ENCODE data around the gene TMEM187. TPM values are rescaled to one million over a fixed set of nuclear protein-coding genes. Genes with fewer than 3 reads are reported as not detected.

The TMEM187 gene
- total and polyA plus RNA-seq, 2 experiments from 2014 or later: 8.7 to 12.1 TPM

DNA sequence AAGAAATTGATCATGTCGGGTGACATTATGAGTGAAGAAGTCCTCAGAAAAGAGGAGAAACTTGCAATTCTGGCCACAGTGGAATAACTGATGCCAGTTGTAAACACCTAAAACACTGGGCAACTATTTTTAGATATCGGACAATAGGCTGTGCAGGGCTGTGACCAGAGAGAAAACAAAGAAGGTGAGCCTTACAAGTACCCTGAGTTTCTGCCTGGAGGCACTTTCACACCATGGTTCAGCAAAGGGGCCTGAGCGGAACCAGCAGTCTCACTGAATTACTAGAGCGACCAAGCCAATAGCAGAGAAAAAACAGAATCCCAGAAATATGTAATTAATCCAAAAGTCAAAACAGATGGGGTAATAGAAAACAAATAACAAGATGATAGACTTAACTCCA lies 36.0 kb downstream of the TMEM187 start:
- H3K9me2 ChIP-seq (replicated peaks; ENCODE audit: insufficient read depth): no peaks in the 10 kb centered on the region
- TF ChIP-seq EZH2phosphoT487 (IDR thresholded peaks at IDR 0.05; ENCODE audit: low read depth, severe bottlenecking, unreplicated experiment) (no peak), EZH2 (IDR thresholded peaks at IDR 0.05; ENCODE audit: borderline replicate concordance) (no peak)
- H3K9me3 ChIP-seq (ENCODE audit: low read depth): no peaks in the 10 kb centered on the region
- H4K20me1 ChIP-seq (ENCODE audit: insufficient read depth, poor library complexity, severe bottlenecking): no peaks in the 10 kb centered on the region
- DNase-seq (ENCODE audit: low spot score): no peak
- 61% methylated on average over 4 of the region's 4 CpGs for WGBS (ENCODE audit: low lambda C conversion rate, missing lambda C conversion rate)
- H3K4me3 ChIP-seq: no peak overlapping the region
- H3K27me3 ChIP-seq: no peaks in the 10 kb centered on the region
- H3K27ac ChIP-seq: no peak overlapping the region
- H3K4me2 ChIP-seq: no peak overlapping the region
- no peaks in the 10 kb centered on the region for H3K4me1 ChIP-seq (ENCODE audit: insufficient read depth)
- no peaks in the 10 kb centered on the region for H3K36me3 ChIP-seq (replicated peaks; ENCODE audit: insufficient read depth, low read depth)
- H3K79me2 ChIP-seq: no peaks in the 10 kb centered on the region
- H2AFZ ChIP-seq: no peak overlapping the region

DNA sequence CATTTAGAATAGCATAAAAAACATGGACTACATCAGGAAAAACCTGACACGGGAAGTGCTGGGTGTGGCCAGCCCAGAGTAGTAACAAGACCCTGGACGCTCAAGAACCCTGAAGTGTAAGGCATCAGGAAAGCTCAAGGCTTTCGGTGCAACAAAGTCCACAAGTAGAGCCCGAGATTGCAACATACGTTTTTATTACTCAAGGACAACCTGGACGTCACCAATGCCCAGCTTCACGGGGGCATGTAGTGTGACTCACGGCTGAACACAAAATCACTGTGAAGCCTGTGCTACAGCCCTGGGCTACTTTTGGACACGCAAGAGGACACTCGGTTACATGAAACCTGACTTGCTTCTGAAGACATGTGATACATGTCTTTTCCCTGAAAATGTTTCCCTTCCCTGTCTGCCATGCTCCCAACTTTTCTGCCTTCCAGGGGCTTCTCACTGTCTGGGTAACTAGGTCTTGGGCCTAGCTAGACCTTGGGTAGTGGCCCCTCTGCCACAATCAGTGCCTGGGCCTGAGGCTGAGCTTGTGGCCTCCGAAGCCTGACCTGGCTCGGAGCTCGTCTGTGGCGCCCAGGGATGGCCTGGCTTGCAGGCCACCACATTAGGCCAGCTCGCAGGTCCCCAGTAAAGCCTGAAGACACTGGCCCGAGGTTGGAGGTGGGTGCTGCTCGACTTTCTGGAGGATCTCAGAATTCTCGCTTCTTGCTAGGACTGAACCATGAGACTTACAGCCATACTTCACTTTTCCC lies 38.0 kb downstream of the TMEM187 start:
- H3K4me1 ChIP-seq (ENCODE audit: insufficient read depth): no peaks in the 10 kb centered on the region
- peak overlapping the region; percentile 83 for H3K27ac ChIP-seq
- no peaks in the 10 kb centered on the region for H3K27me3 ChIP-seq
- no peak for TF ChIP-seq EZH2 (IDR thresholded peaks at IDR 0.05; ENCODE audit: borderline replicate concordance)
- no peak for TF ChIP-seq EZH2phosphoT487 (IDR thresholded peaks at IDR 0.05; ENCODE audit: low read depth, severe bottlenecking, unreplicated experiment)
- TF ChIP-seq, protein P1, sequence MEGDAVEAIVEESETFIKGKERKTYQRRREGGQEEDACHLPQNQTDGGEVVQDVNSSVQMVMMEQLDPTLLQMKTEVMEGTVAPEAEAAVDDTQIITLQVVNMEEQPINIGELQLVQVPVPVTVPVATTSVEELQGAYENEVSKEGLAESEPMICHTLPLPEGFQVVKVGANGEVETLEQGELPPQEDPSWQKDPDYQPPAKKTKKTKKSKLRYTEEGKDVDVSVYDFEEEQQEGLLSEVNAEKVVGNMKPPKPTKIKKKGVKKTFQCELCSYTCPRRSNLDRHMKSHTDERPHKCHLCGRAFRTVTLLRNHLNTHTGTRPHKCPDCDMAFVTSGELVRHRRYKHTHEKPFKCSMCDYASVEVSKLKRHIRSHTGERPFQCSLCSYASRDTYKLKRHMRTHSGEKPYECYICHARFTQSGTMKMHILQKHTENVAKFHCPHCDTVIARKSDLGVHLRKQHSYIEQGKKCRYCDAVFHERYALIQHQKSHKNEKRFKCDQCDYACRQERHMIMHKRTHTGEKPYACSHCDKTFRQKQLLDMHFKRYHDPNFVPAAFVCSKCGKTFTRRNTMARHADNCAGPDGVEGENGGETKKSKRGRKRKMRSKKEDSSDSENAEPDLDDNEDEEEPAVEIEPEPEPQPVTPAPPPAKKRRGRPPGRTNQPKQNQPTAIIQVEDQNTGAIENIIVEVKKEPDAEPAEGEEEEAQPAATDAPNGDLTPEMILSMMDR (IDR thresholded peaks at IDR 0.05; ENCODE audit: poor library complexity): no peak
- no peak overlapping the region for H2AFZ ChIP-seq
- no peaks in the 10 kb centered on the region for H3K9me2 ChIP-seq (replicated peaks; ENCODE audit: insufficient read depth)
- no peaks in the 10 kb centered on the region for H3K36me3 ChIP-seq (replicated peaks; ENCODE audit: insufficient read depth, low read depth)
- H3K9me3 ChIP-seq (ENCODE audit: low read depth): no peaks in the 10 kb centered on the region
- H4K20me1 ChIP-seq (ENCODE audit: insufficient read depth, poor library complexity, severe bottlenecking): no peaks in the 10 kb centered on the region
- no peaks in the 10 kb centered on the region for H3K79me2 ChIP-seq
- WGBS (ENCODE audit: low lambda C conversion rate, missing lambda C conversion rate): 83% methylated on average over 18 of the region's 18 CpGs
- no peak overlapping the region for H3K4me2 ChIP-seq
- no peak overlapping the region for H3K4me3 ChIP-seq
- DNase-seq (ENCODE audit: low spot score): peak; percentile 52

DNA sequence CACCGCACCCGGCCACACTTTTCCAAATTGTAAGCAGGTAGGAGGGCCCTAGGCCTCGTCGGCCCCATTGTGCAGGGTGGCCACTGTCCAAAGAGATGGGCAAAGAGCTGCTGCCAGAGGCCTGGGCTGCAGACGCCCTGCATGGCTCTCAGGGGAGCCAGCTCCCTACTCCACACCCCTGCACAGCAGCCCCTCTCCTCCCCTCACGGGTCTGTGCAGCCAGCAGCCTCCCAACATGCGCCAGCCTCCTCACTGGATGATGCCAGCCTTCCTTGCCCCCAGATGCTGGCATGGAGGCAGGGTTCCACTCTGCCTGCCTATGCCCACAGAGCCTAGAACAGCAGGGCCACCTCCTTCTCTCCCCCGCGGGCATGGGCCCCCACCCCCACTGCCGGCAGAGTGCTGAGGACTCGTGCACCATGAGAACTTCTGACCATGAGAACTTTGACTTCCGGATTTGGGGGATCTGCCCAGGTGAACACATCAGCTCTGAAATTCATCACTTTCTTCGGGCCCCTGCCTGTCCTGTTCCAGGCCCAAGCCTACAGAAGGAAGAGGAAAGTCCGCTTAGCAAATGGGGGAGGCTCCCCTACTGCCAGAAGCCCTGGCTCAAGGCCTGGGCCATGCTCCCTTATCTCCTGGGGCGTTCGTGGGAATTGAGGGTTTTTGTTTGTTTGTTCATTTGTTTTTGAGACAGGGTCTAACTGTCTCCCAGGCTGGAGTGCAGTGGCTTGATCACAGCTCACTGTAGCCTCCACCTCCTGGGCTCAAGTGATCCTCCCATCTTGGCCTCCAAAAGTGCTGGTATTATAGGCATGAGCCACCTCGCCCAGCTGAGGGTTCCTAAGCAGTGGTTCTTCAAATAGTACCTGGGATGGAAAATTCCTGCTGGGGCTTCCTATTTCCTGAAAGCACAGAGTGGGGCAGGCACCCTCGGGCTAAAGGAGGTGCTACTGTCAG lies 39.1 kb downstream of the TMEM187 start:
- H3K27ac ChIP-seq: no peak overlapping the region
- H2AFZ ChIP-seq: no peak overlapping the region
- H3K4me3 ChIP-seq: no peak overlapping the region
- H3K36me3 ChIP-seq (replicated peaks; ENCODE audit: insufficient read depth, low read depth): no peaks in the 10 kb centered on the region
- DNase-seq (ENCODE audit: low spot score): no peak
- H3K9me3 ChIP-seq (ENCODE audit: low read depth): no peaks in the 10 kb centered on the region
- H3K27me3 ChIP-seq: no peaks in the 10 kb centered on the region
- H3K4me2 ChIP-seq: no peak overlapping the region
- H3K9me2 ChIP-seq (replicated peaks; ENCODE audit: insufficient read depth): no peaks in the 10 kb centered on the region
- 91% methylated on average over 18 of the region's 18 CpGs for WGBS (ENCODE audit: low lambda C conversion rate, missing lambda C conversion rate)
- TF ChIP-seq EZH2phosphoT487 (IDR thresholded peaks at IDR 0.05; ENCODE audit: low read depth, severe bottlenecking, unreplicated experiment) (no peak), EZH2 (IDR thresholded peaks at IDR 0.05; ENCODE audit: borderline replicate concordance) (no peak)
- TF ChIP-seq, protein P1 (IDR thresholded peaks at IDR 0.05; ENCODE audit: poor library complexity): no peak
- no peaks in the 10 kb centered on the region for H3K4me1 ChIP-seq (ENCODE audit: insufficient read depth)
- no peaks in the 10 kb centered on the region for H3K79me2 ChIP-seq
- no peaks in the 10 kb centered on the region for H4K20me1 ChIP-seq (ENCODE audit: insufficient read depth, poor library complexity, severe bottlenecking)
